NOMO-1 (cell line): ENCODE data around the gene SPACA9.

Experiments
- DNase-seq, 2 experiments: peaks; one replicate each; lab custom pipeline; 2025; ENCODE audit not compliant: unreplicated experiment in 2 of 2; lab: John Stamatoyannopoulos, UW

SPACA9 gene

GRCh38 chr9:132878695-132879456, at the start of gene SPACA9:
Gene SPACA9 (plus strand): TSS chr9:132878898. CDS start chr9:132883948, 5,050 bp downstream.
- DNase-seq: no peak

- no peak for DNase-seq
Observed at GRCh38 chr9:132832171-132832881, 46.4 kb upstream of the SPACA9 start.

GRCh38 chr9:132833550-132834121, 45.1 kb upstream of the SPACA9 start:
- no peak for DNase-seq

- no peak for DNase-seq
Observed at GRCh38 chr9:132834343-132834742, 44.4 kb upstream of the SPACA9 start.

GRCh38 chr9:132837501-132838286, 41.0 kb upstream of the SPACA9 start:
- no peak for DNase-seq

GRCh38 chr9:132838291-132838690, 40.4 kb upstream of the SPACA9 start:
- no peak for DNase-seq

GRCh38 chr9:132840980-132841379, 37.7 kb upstream of the SPACA9 start:
- no peak for DNase-seq

GRCh38 chr9:132842124-132843044, 36.3 kb upstream of the SPACA9 start:
- no peak for DNase-seq

GRCh38 chr9:132846109-132846917, 32.4 kb upstream of the SPACA9 start:
- DNase-seq: no peak

- no peak for DNase-seq
Observed at GRCh38 chr9:132846918-132847515, 31.7 kb upstream of the SPACA9 start.

GRCh38 chr9:132849185-132849706, 29.5 kb upstream of the SPACA9 start:
- DNase-seq: no peak

- no peak for DNase-seq
Observed at GRCh38 chr9:132853482-132853881, 25.2 kb upstream of the SPACA9 start.

- no peak for DNase-seq
Observed at GRCh38 chr9:132854832-132855231, 23.9 kb upstream of the SPACA9 start.

GRCh38 chr9:132855904-132856303, 22.8 kb upstream of the SPACA9 start:
- no peak for DNase-seq

GRCh38 chr9:132857031-132857430, 21.7 kb upstream of the SPACA9 start:
- DNase-seq: no peak

- no peak for DNase-seq
Observed at GRCh38 chr9:132857616-132858342, 20.9 kb upstream of the SPACA9 start.

- DNase-seq: no peak
Observed at GRCh38 chr9:132858751-132859150, 19.9 kb upstream of the SPACA9 start.

GRCh38 chr9:132861666-132862065, 17.0 kb upstream of the SPACA9 start:
- no peak for DNase-seq
